GM12865 (cell line): Measurements from ENCODE around the gene RAB3IP.
"Not testable (repeated sequence)": the region's sequence is repeated elsewhere in the genome, so short reads cannot be mapped to it uniquely, and the experiment has no call there.

ENCODE experiments used
- DNase-seq: peaks from one replicate; pipeline ENCODE4 v3.0.0; 2010; ENCODE audit warnings: low read depth
- H3K4me3 ChIP-seq: 2 replicates; pipeline ENCODE4 v1.5.1; 2011; ENCODE audit warnings: mild to moderate bottlenecking, low read depth, low read length, control low read depth
- TF ChIP-seq, protein P1 (sequence below): IDR thresholded peaks from 2 replicates; pipeline ENCODE4 v1.5.1; 2011; ENCODE audit warnings: low read length, control low read depth, low read depth, inconsistent platforms; ENCODE audit not compliant: insufficient read depth; ENCODE audit errors: missing control alignments

RAB3IP gene

DNA sequence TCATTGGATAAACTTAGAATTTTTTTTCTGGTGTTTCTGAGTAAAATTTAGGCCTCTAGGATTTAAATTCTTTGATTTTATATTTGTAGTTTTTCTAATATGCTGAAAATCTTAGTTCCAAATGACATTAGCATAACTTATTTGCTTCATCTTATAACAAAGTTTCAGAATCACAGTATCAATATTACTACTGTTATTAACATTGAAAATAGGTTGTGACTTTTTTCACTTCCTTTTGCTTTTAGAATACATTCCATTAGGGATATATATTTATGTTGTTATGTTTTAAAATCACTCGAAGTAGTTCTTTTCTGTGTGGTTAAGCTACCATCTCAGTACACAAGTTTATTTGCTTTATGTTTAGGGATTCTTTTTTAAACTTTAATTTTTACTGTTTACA is 12.8 kb downstream of the RAB3IP start:
- H3K4me3 ChIP-seq, result no peak overlapping the region
- TF ChIP-seq, protein P1, sequence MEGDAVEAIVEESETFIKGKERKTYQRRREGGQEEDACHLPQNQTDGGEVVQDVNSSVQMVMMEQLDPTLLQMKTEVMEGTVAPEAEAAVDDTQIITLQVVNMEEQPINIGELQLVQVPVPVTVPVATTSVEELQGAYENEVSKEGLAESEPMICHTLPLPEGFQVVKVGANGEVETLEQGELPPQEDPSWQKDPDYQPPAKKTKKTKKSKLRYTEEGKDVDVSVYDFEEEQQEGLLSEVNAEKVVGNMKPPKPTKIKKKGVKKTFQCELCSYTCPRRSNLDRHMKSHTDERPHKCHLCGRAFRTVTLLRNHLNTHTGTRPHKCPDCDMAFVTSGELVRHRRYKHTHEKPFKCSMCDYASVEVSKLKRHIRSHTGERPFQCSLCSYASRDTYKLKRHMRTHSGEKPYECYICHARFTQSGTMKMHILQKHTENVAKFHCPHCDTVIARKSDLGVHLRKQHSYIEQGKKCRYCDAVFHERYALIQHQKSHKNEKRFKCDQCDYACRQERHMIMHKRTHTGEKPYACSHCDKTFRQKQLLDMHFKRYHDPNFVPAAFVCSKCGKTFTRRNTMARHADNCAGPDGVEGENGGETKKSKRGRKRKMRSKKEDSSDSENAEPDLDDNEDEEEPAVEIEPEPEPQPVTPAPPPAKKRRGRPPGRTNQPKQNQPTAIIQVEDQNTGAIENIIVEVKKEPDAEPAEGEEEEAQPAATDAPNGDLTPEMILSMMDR, result no peak
- DNase-seq, result no peak

DNA sequence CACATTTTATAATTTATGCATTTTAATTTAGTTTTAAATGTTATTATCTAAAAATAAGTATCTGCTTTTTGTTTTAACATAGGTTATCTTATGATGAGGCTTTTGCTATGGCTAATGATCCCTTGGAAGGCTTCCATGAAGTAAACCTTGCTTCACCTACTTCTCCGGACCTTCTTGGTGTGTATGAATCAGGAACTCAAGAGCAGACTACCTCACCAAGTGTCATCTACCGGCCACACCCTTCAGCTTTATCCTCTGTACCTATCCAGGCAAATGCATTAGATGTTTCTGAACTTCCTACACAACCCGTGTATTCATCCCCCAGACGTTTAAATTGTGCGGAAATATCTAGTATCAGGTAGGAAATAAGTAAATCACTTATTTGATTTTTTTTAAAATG is 16.6 kb downstream of the RAB3IP start:
- TF ChIP-seq, protein P1, result no peak

DNA sequence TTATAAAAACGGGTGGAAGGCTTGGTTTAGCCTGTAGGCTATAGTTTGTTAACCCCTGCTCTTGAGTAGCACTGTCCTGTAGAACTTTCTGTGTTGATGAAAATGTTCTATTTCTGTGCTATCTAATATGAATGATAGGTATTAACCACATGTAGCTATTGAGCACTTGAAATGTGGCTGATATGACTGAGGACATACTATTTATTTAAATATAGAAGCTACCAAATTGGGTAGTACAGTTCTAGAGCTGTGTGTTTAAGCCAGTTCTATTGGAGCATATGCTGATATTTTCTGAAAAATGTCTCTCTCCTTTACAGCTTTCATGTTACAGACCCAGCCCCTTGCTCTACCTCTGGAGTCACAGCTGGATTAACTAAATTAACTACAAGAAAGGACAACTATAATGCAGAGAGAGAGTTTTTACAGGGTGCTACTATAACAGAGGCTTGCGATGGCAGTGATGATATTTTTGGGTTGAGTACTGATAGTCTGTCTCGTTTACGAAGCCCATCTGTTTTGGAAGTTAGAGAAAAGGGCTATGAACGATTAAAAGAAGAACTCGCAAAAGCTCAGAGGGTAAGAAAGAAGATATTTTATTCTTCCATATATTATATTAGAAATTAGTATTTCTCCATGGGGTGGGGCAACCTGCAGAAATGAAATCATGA is 17.6 kb downstream of the RAB3IP start:
- DNase-seq, result no peak
- no peak overlapping the region for H3K4me3 ChIP-seq
- TF ChIP-seq, protein P1, result no peak

More for the DNA sequence above, 16.6 kb downstream of the RAB3IP start:
- no peak overlapping the region for H3K4me3 ChIP-seq
- no peak for DNase-seq

DNA sequence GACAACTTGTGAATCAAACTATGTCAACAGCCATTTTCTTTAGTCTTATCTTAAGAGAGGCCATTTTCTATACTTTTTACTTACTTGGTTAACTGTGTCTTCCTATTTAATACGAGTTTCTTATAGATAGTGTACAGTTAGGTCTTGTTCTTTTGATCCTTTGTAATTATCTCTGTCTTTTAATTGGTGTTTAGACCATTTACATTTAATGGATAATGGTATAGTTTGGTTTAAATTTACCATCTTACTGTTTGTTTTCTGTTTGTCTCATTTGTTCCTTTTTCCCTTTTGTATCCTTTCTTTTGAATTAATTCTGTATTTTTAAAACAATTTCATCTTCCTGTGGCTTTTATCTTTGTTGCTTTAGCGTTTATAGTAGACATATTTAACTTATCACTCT is 19.4 kb downstream of the RAB3IP start:
- DNase-seq, result no peak
- TF ChIP-seq, protein P1, result no peak
- no peak overlapping the region for H3K4me3 ChIP-seq

DNA sequence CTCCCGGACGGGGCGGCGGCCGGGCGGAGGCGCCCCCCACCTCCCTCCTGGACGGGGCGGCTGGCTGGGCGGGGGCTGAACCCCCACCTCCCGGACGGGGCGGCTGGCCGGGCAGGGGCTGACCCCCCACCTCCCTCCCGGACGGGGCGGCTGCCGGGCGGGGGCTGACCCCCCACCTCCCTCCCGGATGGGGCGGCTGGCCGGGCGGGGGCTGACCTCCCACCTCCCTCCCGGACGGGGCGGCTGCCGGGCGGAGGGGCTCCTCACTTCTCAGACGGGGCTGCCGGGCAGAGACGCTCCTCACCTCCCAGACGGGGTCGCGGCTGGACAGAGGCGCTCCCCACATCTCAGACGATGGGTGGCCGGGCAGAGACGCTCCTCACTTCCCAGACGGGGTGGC is 20.9 kb downstream of the RAB3IP start:
- not testable (repeated sequence) for H3K4me3 ChIP-seq, DNase-seq

DNA sequence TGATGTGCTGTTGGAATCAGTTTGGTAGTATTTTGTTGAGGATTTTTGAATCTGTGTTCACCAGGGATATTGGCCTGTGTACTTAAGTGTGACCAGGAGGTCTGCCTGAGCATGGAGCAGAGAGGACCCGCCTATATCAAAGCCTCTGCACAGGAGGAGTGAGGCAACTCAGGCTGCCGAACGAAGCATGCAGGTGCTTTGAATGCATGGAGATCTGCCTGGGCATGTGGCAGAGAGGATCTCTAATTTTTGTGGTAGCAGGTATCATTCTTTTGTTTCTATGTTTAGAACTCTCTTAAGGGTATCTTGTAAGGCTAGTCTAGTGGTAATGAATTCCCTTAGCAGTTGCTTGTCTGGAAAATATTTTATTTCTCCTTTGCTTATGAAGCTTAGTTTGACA is 26.9 kb downstream of the RAB3IP start:
- TF ChIP-seq, protein P1, result no peak
- H3K4me3 ChIP-seq, result no peak overlapping the region
- no peak for DNase-seq

DNA sequence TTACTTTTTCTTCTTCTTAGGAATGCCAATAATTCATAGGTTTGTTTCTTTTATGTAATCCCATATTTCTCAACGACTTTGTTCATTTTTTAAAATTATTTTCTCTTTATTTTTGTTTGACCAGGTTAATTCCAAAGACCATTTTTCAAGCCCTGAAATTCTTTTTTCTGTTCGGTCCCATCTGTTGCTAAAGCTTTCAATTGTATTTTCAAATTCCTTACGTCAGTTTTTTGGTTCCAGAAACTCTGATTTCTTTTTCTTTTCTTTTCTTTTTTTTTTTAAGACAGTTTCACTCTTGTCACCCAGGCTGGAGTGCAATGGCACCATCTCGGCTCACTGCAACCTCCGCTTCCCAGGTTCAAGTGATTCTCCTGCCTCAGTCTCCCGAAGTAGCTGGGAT is 27.6 kb downstream of the RAB3IP start:
- TF ChIP-seq, protein P1, result no peak

More for the DNA sequence above, 27.6 kb downstream of the RAB3IP start:
- no peak overlapping the region for H3K4me3 ChIP-seq
- DNase-seq, result no peak
